HEK293T (cell line): ENCODE results near the gene IGF1R.

ENCODE experiments used
- CTCF ChIA-PET: fragments of 350-600 bp; formaldehyde crosslinking; extraction: SDS; loops from one replicate; lab custom pipeline; 2021; ENCODE audit warnings: antibody characterized with exemption, inconsistent platforms; lab: Yijun Ruan, JAX
- POLR2A ChIA-PET: fragments of 350-600 bp; formaldehyde crosslinking; extraction: SDS; loops from one replicate; lab custom pipeline; 2020; ENCODE audit warnings: antibody characterized with exemption, inconsistent platforms; lab: Yijun Ruan, JAX
- DNase-seq: peaks from one replicate; pipeline ENCODE4 v3.0.0; 2012; ENCODE audit warnings: mixed read lengths; ENCODE audit errors: extremely low spot score
- ARNT ChIP-seq: fragments of 450-650 bp; IDR thresholded peaks from 2 replicates; pipeline ENCODE4 v1.6.1; 2017; ENCODE audit warnings: mild to moderate bottlenecking
- BHLHE40 ChIP-seq: fragments of 450-650 bp; IDR thresholded peaks from 2 replicates; pipeline ENCODE4 v1.6.1; 2016; ENCODE audit warnings: mild to moderate bottlenecking, moderate library complexity, borderline replicate concordance
- CTBP1 ChIP-seq: fragments of 450-650 bp; IDR thresholded peaks from 2 replicates; pipeline ENCODE4 v1.6.1; 2016; ENCODE audit warnings: borderline replicate concordance
- ELF4 ChIP-seq: fragments of 450-650 bp; IDR thresholded peaks from 2 replicates; pipeline ENCODE4 v1.6.1; 2017; ENCODE audit warnings: antibody characterized with exemption
- FOXA1 ChIP-seq: fragments of 450-650 bp; IDR thresholded peaks from 2 replicates; pipeline ENCODE4 v1.6.1; 2016; ENCODE audit warnings: mild to moderate bottlenecking
- FOXK2 ChIP-seq: fragments of 450-650 bp; IDR thresholded peaks from 2 replicates; pipeline ENCODE4 v1.6.1; 2016; ENCODE audit warnings: mild to moderate bottlenecking
- FOXM1 ChIP-seq: fragments of 450-650 bp; IDR thresholded peaks from 2 replicates; pipeline ENCODE4 v1.6.1; 2017; ENCODE audit warnings: mild to moderate bottlenecking, borderline replicate concordance
- HDGF ChIP-seq: fragments of 450-650 bp; IDR thresholded peaks from 2 replicates; pipeline ENCODE4 v1.6.1; 2017; ENCODE audit warnings: antibody characterized with exemption, borderline replicate concordance
- L3MBTL2 ChIP-seq: fragments of 450-650 bp; conservative IDR thresholded peaks from 2 replicates; pipeline ENCODE4 v1.6.1; 2016; ENCODE audit warnings: mild to moderate bottlenecking
- LEF1 ChIP-seq: fragments of 450-650 bp; IDR thresholded peaks from 2 replicates; pipeline ENCODE4 v1.6.1; 2017; ENCODE audit warnings: mild to moderate bottlenecking, borderline replicate concordance
- NFRKB ChIP-seq: fragments of 450-650 bp; IDR thresholded peaks from 2 replicates; pipeline ENCODE4 v1.6.1; 2016; ENCODE audit warnings: mild to moderate bottlenecking, moderate library complexity
- SP1 ChIP-seq: fragments of 450-650 bp; IDR thresholded peaks from 2 replicates; pipeline ENCODE4 v1.6.1; 2017
- SUZ12 ChIP-seq: fragments of 450-650 bp; IDR thresholded peaks from 2 replicates; pipeline ENCODE4 v1.6.1; 2016; ENCODE audit warnings: mild to moderate bottlenecking
- TARDBP ChIP-seq: fragments of 450-650 bp; IDR thresholded peaks from 2 replicates; pipeline ENCODE4 v1.6.1; 2016
- ZNF384 ChIP-seq: fragments of 450-650 bp; IDR thresholded peaks from 2 replicates; pipeline ENCODE4 v1.6.1; 2016
- TF ChIP-seq, protein P1 (sequence below): fragments of 450-650 bp; IDR thresholded peaks from 2 replicates; pipeline ENCODE4 v1.6.1; 2016

IGF1R gene

DNA sequence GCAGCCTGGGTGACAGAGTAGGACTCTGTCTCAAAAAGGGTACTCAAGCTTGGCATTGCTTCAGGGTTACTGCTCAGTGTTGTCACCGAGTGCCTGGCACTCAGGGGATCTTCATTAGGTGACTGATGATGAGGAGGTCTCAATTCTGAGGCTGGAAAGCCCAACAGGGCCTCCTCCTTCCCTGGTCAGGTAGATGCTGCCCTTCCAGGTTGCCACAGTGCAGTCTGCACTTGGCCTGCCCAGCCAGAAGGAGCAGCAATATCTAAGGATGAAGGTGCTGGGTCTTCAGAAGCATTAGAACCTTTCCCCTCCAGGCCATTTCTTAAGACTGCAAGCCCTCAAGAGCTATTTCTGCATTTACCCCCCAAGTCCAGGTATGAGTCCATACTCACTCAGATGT, 317.3 kb downstream of the IGF1R start:
- no peak for TF ChIP-seq ARNT
- TF ChIP-seq LEF1, result no peak
- TF ChIP-seq SP1, result no peak
- TF ChIP-seq HDGF, result no peak
- TF ChIP-seq BHLHE40, result no peak
- no peak for TF ChIP-seq L3MBTL2
- TF ChIP-seq NFRKB, result no peak
- TF ChIP-seq FOXK2, result no peak
- no peak for TF ChIP-seq FOXA1
- TF ChIP-seq CTBP1, result no peak
- no peak for TF ChIP-seq SUZ12
- TF ChIP-seq FOXM1, result no peak
- no peak for TF ChIP-seq TARDBP
- no peak for TF ChIP-seq ZNF384
- TF ChIP-seq ELF4, result no peak
- TF ChIP-seq, protein P1, sequence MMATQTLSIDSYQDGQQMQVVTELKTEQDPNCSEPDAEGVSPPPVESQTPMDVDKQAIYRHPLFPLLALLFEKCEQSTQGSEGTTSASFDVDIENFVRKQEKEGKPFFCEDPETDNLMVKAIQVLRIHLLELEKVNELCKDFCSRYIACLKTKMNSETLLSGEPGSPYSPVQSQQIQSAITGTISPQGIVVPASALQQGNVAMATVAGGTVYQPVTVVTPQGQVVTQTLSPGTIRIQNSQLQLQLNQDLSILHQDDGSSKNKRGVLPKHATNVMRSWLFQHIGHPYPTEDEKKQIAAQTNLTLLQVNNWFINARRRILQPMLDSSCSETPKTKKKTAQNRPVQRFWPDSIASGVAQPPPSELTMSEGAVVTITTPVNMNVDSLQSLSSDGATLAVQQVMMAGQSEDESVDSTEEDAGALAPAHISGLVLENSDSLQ, result no peak
- POLR2A ChIA-PET, result no interaction called here
- CTCF ChIA-PET, result no interaction called here
- no peak for DNase-seq

DNA sequence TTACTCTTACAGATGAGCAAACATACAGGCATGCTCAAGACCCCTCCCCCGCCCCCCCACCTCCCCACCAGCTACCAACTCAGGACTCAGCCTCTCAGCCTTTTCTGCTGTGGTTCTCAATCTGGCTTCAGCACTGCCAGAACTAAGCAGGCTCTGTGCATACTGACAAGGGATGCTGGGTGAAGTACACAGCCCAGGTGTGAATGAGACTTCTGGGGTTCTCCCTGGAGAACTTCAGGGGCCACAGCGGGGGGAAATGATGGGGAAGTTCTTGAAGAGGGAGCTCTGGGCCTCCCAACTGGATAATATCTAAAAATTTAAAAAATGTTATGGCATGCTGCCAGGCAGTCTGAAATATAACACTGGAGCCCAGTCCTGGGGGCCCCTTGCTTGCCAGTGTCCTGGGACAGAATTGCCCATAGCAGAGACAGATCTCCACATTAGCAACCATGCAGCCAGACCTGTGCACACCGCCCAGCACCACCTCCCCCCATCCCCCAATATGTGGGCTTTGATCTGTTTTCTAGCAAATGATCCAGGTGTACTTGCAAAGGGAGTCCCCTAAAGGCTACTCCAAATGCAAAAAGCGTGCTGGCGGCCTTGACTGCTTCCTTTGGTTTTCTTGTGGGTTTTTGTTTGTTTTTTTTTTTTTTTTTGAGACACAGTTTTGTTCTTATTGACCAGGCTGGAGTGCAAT, 317.9 kb downstream of the IGF1R start:
- POLR2A ChIA-PET, result interaction anchor here (0.5 kb wide), 1 partner anchor 9 kb away, joined by 3 read pairs; no protein-coding TSS in a partner anchor
- CTCF ChIA-PET, result interaction anchor here (0.6 kb wide), 1 partner anchor 85 kb away, joined by 3 read pairs; no protein-coding TSS in a partner anchor
- TF ChIP-seq FOXA1 (no peak), SP1 (no peak), ELF4 (no peak)
- TF ChIP-seq, protein P1, result no peak
- DNase-seq, result no peak

DNA sequence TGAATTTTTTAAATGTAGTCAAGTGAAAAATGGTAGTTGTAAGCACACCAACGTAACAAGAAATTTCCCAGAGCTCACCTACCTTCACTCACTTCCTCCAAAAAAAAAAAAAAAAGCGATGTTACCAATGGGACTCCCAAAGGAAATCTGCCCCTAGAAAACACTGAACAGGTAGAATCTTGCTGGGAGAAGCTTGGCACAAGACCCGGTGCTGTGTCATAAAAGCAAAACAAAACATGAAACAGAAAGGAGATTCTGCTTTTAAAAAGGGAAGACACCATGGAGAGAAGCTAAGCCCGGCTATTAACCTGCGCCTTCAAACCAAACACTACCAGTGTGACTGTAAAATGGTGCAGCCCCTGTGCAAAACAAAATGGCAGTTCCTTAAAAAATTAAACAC, 318.8 kb downstream of the IGF1R start:
- TF ChIP-seq NFRKB, result no peak
- TF ChIP-seq L3MBTL2, result no peak
- no peak for TF ChIP-seq FOXK2
- TF ChIP-seq ARNT, result no peak
- TF ChIP-seq FOXA1, result no peak
- no peak for TF ChIP-seq FOXM1
- TF ChIP-seq CTBP1, result no peak
- TF ChIP-seq SP1, result no peak
- TF ChIP-seq ELF4, result no peak
- TF ChIP-seq LEF1, result no peak
- TF ChIP-seq TARDBP, result no peak
- TF ChIP-seq, protein P1, result no peak
- no peak for TF ChIP-seq ZNF384
- TF ChIP-seq SUZ12, result no peak
- POLR2A ChIA-PET, result no interaction called here
- CTCF ChIA-PET, result no interaction called here
- DNase-seq, result no peak

DNA sequence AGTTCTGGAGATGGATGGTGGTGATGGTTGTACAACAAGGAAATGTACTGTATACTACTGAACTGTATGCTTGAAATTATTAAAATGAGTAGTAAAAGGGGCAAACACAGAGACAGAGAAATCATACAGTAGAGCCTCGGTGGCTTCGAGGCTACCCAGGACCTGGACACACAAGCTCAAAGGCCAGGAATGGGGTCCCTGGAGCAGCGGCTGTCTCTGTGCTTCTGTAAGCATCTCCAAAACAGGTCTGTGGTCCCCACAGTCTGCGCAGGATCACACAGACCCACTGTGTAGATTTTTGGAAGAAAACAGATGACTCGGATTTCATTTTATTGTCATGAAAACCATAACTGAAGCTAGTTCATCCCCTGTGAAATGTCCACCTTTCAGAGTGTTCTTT, 319.6 kb downstream of the IGF1R start:
- no peak for DNase-seq
- CTCF ChIA-PET, result interaction anchor here (0.6 kb wide), 1 partner anchor 63 kb away, joined by 3 read pairs; no protein-coding TSS in a partner anchor
- TF ChIP-seq CTBP1 (no peak), BHLHE40 (no peak), FOXM1 (no peak)
- TF ChIP-seq, protein P1, result no peak
- POLR2A ChIA-PET, result no interaction called here

DNA sequence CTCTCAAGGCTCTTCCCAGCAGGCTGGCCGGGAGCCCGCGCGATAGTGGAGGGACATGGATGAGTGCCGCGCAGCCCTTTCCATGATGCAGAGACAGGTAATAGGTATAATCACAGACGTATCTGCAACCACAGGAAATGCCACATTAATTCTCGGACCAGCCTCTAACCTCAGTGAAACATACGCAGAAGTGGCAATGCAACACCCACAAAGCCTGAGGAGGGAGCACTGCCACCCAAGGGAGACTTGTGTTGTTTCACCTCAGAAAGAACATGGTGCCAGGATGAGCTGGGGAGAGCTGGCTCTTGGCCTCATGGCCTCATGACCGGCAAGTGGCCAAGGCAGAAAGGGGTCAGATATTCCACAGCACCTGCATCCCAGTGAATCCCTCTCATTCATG, 320.2 kb downstream of the IGF1R start:
- POLR2A ChIA-PET, result no interaction called here
- CTCF ChIA-PET, result interaction anchor here (0.6 kb wide), 1 partner anchor 15 kb away, joined by 3 read pairs; no protein-coding TSS in a partner anchor
- no peak for DNase-seq
- TF ChIP-seq SUZ12, result no peak
- no peak for TF ChIP-seq HDGF
- TF ChIP-seq SP1, result no peak
- no peak for TF ChIP-seq ZNF384
- no peak for TF ChIP-seq FOXK2
- TF ChIP-seq, protein P1, result no peak
- TF ChIP-seq FOXM1, result no peak
- TF ChIP-seq ARNT, result no peak
- TF ChIP-seq ELF4, result no peak
- no peak for TF ChIP-seq CTBP1
- no peak for TF ChIP-seq FOXA1
- no peak for TF ChIP-seq TARDBP
- TF ChIP-seq BHLHE40, result no peak
- no peak for TF ChIP-seq LEF1
- no peak for TF ChIP-seq NFRKB
- TF ChIP-seq L3MBTL2, result no peak
